PC-3 (cell line): Measurements from ENCODE around the gene GRP. TPM values are rescaled to one million over a fixed set of nuclear protein-coding genes. Genes with fewer than 3 reads are reported as not detected.
"Not testable (repeated sequence)": the region's sequence is repeated elsewhere in the genome, so short reads cannot be mapped to it uniquely, and the experiment has no call there.

Source experiments
- ATAC-seq: fragments of 200-7000 bp; cut with Tn5 transposase; 2 replicates; pipeline ENCODE4 v1.9.1; 2020; ENCODE audit warnings: mild to moderate bottlenecking, moderate library complexity
- BruUV-seq: library from RNA; stranded (reverse); fragments of 400-500 nt; replicated peaks from 2 replicates; lab custom pipeline; 2021; lab: Mats Ljungman, UMichigan
- CTCF ChIA-PET: fragments of 300-600 bp; sonication (Branson Sonifier 250); formaldehyde crosslinking; loops from one replicate; lab custom pipeline; 2022; ENCODE audit warnings: antibody characterized with exemption; lab: Charles Lee
- POLR2A ChIA-PET: fragments of 300-600 bp; sonication (Branson Sonifier 250); formaldehyde crosslinking; loops from one replicate; lab custom pipeline; 2022; ENCODE audit warnings: antibody characterized with exemption; ENCODE audit not compliant: unreplicated experiment; lab: Charles Lee
- DNase-seq: peaks from one replicate; pipeline ENCODE4 v3.0.0-alpha.2; 2015
- H2AFZ ChIP-seq: fragments of 300-600 bp; sonication (generic); 2 replicates; pipeline ENCODE4 v1.6.0; 2016; ENCODE audit warnings: antibody characterized with exemption, low read length
- H3F3A ChIP-seq: fragments of 300-600 bp; sonication (generic); one replicate; pipeline ENCODE4 v1.6.0; 2017; ENCODE audit warnings: antibody characterized with exemption, low read length, control low read depth, mild to moderate bottlenecking; ENCODE audit not compliant: unreplicated experiment
- H3K27ac ChIP-seq: fragments of 300-600 bp; sonication (generic); 2 replicates; pipeline ENCODE4 v1.5.1; 2016; ENCODE audit warnings: mild to moderate bottlenecking, low read length
- H3K27me3 ChIP-seq: fragments of 300-600 bp; sonication (generic); 2 replicates; pipeline ENCODE4 v1.6.1; 2016; ENCODE audit warnings: low read length, mixed read lengths
- H3K36me3 ChIP-seq: fragments of 300-600 bp; sonication (generic); 2 replicates; pipeline ENCODE4 v1.6.1; 2016; ENCODE audit warnings: low read depth, mixed run types, low read length, mixed read lengths
- H3K4me1 ChIP-seq: fragments of 300-600 bp; sonication (generic); 2 replicates; pipeline ENCODE4 v1.5.1; 2016; ENCODE audit warnings: low read length; ENCODE audit not compliant: insufficient read depth
- H3K4me2 ChIP-seq: fragments of 300-600 bp; sonication (generic); 2 replicates; pipeline ENCODE4 v1.6.0; 2016; ENCODE audit warnings: low read length
- H3K4me3 ChIP-seq: fragments of 300-600 bp; sonication (generic); 2 replicates; pipeline ENCODE4 v1.5.1; 2016; ENCODE audit warnings: mild to moderate bottlenecking, low read length, mixed read lengths
- H3K79me2 ChIP-seq: fragments of 300-600 bp; sonication (generic); 2 replicates; pipeline ENCODE4 v1.6.1; 2017; ENCODE audit warnings: low read length, mixed read lengths
- H3K9ac ChIP-seq: fragments of 300-600 bp; sonication (generic); 2 replicates; pipeline ENCODE4 v1.6.0; 2016; ENCODE audit warnings: mild to moderate bottlenecking, low read length
- H3K9me2 ChIP-seq: fragments of 300-600 bp; sonication (generic); replicated peaks from 2 replicates; pipeline ENCODE4 v1.6.1; 2016; ENCODE audit warnings: mixed run types, low read length, mixed read lengths
- H3K9me3 ChIP-seq: fragments of 300-600 bp; sonication (generic); 2 replicates; pipeline ENCODE4 v1.6.1; 2016; ENCODE audit warnings: low read length, mixed read lengths
- H4K20me1 ChIP-seq: fragments of 300-600 bp; sonication (generic); 2 replicates; pipeline ENCODE4 v1.6.1; 2016; ENCODE audit warnings: low read length, mixed read lengths
- EZH2 ChIP-seq: fragments of 300-600 bp; sonication (generic); IDR thresholded peaks from one replicate; pipeline ENCODE4 v1.6.1; 2017; ENCODE audit warnings: antibody characterized with exemption, mild to moderate bottlenecking, low read length; ENCODE audit not compliant: unreplicated experiment
- EZH2phosphoT487 ChIP-seq: fragments of 300-600 bp; sonication (generic); IDR thresholded peaks from 2 replicates; pipeline ENCODE4 v1.6.1; 2018; ENCODE audit warnings: mild to moderate bottlenecking, antibody characterized with exemption, low read length, borderline replicate concordance
- intact Hi-C: fragments of 100-400 bp; cut with micrococcal nuclease; formaldehyde crosslinking; loops from 2 replicates; pipeline ENCODE4 v1.9.0; 2023
- total RNA-seq: library from RNA; depleted of rRNA; stranded (reverse); fragments of >200 nt; gene quantifications from 2 replicates; pipeline ENCODE4 v1.2.3, GENCODE V29; 2014
- TF ChIP-seq, protein P1 (sequence below): fragments of 300-600 bp; sonication (generic); conservative IDR thresholded peaks from 2 replicates; pipeline ENCODE4 v1.5.1; 2017; ENCODE audit warnings: antibody characterized with exemption, low read depth, mild to moderate bottlenecking, low read length

GRP gene
- total RNA-seq, 1 experiment from 2014 or later, result not detected

DNA sequence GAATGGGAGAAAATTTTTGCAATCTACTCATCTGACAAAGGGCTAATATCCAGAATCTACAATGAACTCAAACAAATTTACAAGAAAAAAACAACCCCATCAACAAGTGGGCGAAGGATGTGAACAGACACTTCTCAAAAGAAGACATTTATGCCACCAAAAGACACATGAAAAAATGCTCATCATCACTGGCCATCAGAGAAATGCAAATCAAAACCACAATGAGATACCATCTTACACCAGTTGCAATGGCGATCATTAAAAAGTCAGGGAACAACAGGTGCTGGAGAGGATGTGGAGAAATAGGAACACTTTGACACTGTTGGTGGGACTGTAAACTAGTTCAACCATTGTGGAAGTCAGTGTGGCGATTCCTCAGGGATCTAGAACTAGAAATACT, 41.9 kb downstream of the GRP start:
- not testable (repeated sequence) for DNase-seq

DNA sequence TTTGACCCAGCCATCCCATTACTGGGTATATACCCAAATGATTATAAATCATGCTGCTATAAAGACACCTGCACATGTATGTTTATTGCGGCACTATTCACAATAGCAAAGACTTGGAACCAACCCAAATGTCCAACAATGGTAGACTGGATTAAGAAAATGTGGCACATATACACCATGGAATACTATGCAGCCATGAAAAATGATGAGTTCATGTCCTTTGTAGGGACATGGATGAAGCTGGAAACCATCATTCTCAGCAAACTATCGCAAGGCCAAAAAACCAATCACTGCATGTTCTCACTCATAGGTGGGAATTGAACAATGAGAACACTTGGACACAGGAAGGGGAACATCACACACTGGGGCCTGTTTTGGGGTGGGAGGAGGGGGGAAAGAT, 42.3 kb downstream of the GRP start:
- CTCF ChIA-PET, intact Hi-C loops, H3K9ac ChIP-seq, BruUV-seq, POLR2A ChIA-PET, H4K20me1 ChIP-seq, H3F3A ChIP-seq, DNase-seq, H3K4me1 ChIP-seq, H3K36me3 ChIP-seq, H3K27ac ChIP-seq, H3K9me3 ChIP-seq, H3K9me2 ChIP-seq, H3K4me3 ChIP-seq, H2AFZ ChIP-seq, H3K79me2 ChIP-seq, H3K4me2 ChIP-seq, ATAC-seq: not testable (repeated sequence)
- H3K27me3 ChIP-seq, result peaks cover 33% of the 10 kb centered on the region

More for the DNA sequence above, 41.9 kb downstream of the GRP start:
- intact Hi-C loops, H3K79me2 ChIP-seq, H3K9ac ChIP-seq, H4K20me1 ChIP-seq, H3K27ac ChIP-seq, H2AFZ ChIP-seq, CTCF ChIA-PET, H3K4me1 ChIP-seq, ATAC-seq, H3F3A ChIP-seq, H3K4me2 ChIP-seq, H3K36me3 ChIP-seq, H3K9me2 ChIP-seq, BruUV-seq, POLR2A ChIA-PET, H3K9me3 ChIP-seq, H3K4me3 ChIP-seq: not testable (repeated sequence)
- peaks cover 29% of the 10 kb centered on the region for H3K27me3 ChIP-seq

DNA sequence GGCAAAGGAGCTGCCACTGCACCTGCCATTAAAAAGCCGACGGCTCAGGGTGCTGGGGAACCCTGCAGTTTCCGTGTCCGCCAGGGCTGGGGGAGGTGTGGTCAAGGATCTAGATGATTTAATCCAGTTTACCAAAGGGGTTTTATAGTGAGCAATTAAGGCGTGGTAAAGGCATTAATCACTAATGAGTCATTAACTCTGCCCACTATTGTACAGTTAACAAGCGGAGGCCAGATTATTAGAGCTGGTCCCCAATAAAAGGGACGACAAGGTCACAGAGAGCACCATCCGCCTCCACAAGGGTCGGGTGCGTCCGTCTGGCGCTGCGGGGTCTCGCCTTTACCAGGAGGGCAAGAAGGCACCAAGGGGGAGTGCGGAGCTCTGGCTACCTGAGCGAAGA, 43.7 kb downstream of the GRP start:
- Histone ChIP-seq H2AFZ (peak overlapping the region; percentile 76), H3K9me2 (no peaks in the 10 kb centered on the region), H3K79me2 (no peaks in the 10 kb centered on the region), H3K9me3 (no peaks in the 10 kb centered on the region), H3K4me2 (peak overlapping the region; percentile 56), H3K4me3 (peak overlapping the region; percentile 48; the same call in 1 of the 2 replicates), H3F3A (no peaks in the 10 kb centered on the region), H4K20me1 (no peaks in the 10 kb centered on the region), H3K9ac (no peak overlapping the region), H3K27me3 (peaks cover 47% of the 10 kb centered on the region), H3K27ac (no peak overlapping the region), H3K4me1 (peaks cover 9% of the 10 kb centered on the region), H3K36me3 (no peaks in the 10 kb centered on the region)
- BruUV-seq, result no TSS peak
- intact Hi-C loops, result no loop called here
- ChIA-PET CTCF (no interaction called here), POLR2A (no interaction called here)
- peak; percentile 44 for DNase-seq
- ATAC-seq, result peak; percentile 79
- TF ChIP-seq EZH2, result no peak
- TF ChIP-seq, protein P1, sequence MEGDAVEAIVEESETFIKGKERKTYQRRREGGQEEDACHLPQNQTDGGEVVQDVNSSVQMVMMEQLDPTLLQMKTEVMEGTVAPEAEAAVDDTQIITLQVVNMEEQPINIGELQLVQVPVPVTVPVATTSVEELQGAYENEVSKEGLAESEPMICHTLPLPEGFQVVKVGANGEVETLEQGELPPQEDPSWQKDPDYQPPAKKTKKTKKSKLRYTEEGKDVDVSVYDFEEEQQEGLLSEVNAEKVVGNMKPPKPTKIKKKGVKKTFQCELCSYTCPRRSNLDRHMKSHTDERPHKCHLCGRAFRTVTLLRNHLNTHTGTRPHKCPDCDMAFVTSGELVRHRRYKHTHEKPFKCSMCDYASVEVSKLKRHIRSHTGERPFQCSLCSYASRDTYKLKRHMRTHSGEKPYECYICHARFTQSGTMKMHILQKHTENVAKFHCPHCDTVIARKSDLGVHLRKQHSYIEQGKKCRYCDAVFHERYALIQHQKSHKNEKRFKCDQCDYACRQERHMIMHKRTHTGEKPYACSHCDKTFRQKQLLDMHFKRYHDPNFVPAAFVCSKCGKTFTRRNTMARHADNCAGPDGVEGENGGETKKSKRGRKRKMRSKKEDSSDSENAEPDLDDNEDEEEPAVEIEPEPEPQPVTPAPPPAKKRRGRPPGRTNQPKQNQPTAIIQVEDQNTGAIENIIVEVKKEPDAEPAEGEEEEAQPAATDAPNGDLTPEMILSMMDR, result no peak
- no peak for TF ChIP-seq EZH2phosphoT487

DNA sequence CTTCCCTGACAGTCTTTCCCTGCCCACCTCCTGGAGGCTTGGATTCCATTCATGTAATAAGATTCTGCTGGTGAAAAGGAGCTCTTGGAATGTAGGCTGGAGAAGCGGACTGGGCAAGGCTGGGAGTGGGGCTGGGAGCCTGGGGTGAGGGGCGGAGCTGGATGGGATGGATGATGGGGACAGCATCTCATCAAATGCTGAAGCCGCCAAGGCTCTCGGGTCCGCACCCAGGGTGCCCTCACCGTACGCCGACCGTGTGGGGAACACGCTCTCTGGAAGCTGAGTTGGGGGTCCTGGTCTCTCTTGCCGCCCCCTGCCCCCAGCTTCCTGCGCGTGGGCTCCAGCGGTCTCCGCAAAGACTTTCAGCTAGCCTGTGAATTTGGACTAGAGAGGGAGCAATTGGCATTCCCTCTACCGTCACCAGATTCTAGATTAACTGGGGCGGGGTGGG, 44.2 kb downstream of the GRP start:
- Histone ChIP-seq H3K36me3 (no peaks in the 10 kb centered on the region), H3K27me3 (peaks cover 48% of the 10 kb centered on the region), H4K20me1 (no peaks in the 10 kb centered on the region), H3K79me2 (no peaks in the 10 kb centered on the region), H3K9me3 (no peaks in the 10 kb centered on the region), H3K27ac (no peak overlapping the region), H3K4me1 (peaks cover 9% of the 10 kb centered on the region), H2AFZ (no peak overlapping the region), H3K9me2 (no peaks in the 10 kb centered on the region), H3K4me3 (no peak overlapping the region), H3F3A (no peaks in the 10 kb centered on the region), H3K9ac (no peak overlapping the region), H3K4me2 (no peak overlapping the region)
- ChIA-PET CTCF (no interaction called here), POLR2A (no interaction called here)
- no peak for DNase-seq
- intact Hi-C loops, result no loop called here
- ATAC-seq, result peak; percentile 50
- TF ChIP-seq, protein P1, result no peak
- TF ChIP-seq EZH2phosphoT487, result no peak
- no peak for TF ChIP-seq EZH2
- BruUV-seq, result no TSS peak
